CD4-positive, alpha-beta T cell treated with Interleukin-2 at 100 ng/mL for 4 hours (primary cell): Measurements from ENCODE around the gene HPCAL1.

Experiments
- DNase-seq: peaks from one replicate; pipeline ENCODE4 v3.0.0-alpha.2; 2020; ENCODE audit warnings: low spot score

The HPCAL1 gene

GRCh38 chr2:10425699-10426098, 123.0 kb downstream of the HPCAL1 start:
- no peak for DNase-seq

GRCh38 chr2:10426726-10427617, 124.3 kb downstream of the HPCAL1 start:
- no peak for DNase-seq

- no peak for DNase-seq
Measured at GRCh38 chr2:10427618-10427949, 124.9 kb downstream of the HPCAL1 start.

GRCh38 chr2:10428355-10428754, 125.7 kb downstream of the HPCAL1 start:
- no peak for DNase-seq

GRCh38 chr2:10428924-10429323, 126.2 kb downstream of the HPCAL1 start:
- no peak for DNase-seq

- DNase-seq: no peak
Measured at GRCh38 chr2:10430886-10431622, 128.3 kb downstream of the HPCAL1 start.

GRCh38 chr2:10431797-10432196, 129.1 kb downstream of the HPCAL1 start:
- DNase-seq: no peak

- no peak for DNase-seq
Measured at GRCh38 chr2:10432311-10433181, 129.8 kb downstream of the HPCAL1 start.

GRCh38 chr2:10433264-10433946, 130.7 kb downstream of the HPCAL1 start:
- no peak for DNase-seq

- DNase-seq: no peak
Measured at GRCh38 chr2:10433947-10434885, 131.5 kb downstream of the HPCAL1 start.

- DNase-seq: peak; percentile 81
Measured at GRCh38 chr2:10434886-10435819, 132.4 kb downstream of the HPCAL1 start.

- no peak for DNase-seq
Measured at GRCh38 chr2:10435820-10436204, 133.1 kb downstream of the HPCAL1 start.

GRCh38 chr2:10436583-10437110, 133.9 kb downstream of the HPCAL1 start:
- no peak for DNase-seq

GRCh38 chr2:10437806-10438205, 135.1 kb downstream of the HPCAL1 start:
- no peak for DNase-seq

- DNase-seq: no peak
Measured at GRCh38 chr2:10438688-10439087, 136.0 kb downstream of the HPCAL1 start.

GRCh38 chr2:10439185-10439879, 136.6 kb downstream of the HPCAL1 start:
- DNase-seq: no peak

- no peak for DNase-seq
Measured at GRCh38 chr2:10439971-10440370, 137.3 kb downstream of the HPCAL1 start.

- no peak for DNase-seq
Measured at GRCh38 chr2:10440736-10441135, 138.0 kb downstream of the HPCAL1 start.

GRCh38 chr2:10441948-10442347, 139.2 kb downstream of the HPCAL1 start:
- no peak for DNase-seq
